Endodermal cell (in vitro differentiated cells): Measurements from ENCODE around the gene SH2D1A. TPM values are rescaled to one million over a fixed set of nuclear protein-coding genes. Genes with fewer than 3 reads are reported as not detected.

Source experiments
- DNase-seq: peaks from one replicate; pipeline ENCODE4 v3.0.0-alpha.2; 2017
- H3K27ac ChIP-seq: 2 replicates; pipeline ENCODE4 v1.5.1; 2013; ENCODE audit warnings: mild to moderate bottlenecking, low read depth, low read length, moderate library complexity
- H3K27me3 ChIP-seq: 2 replicates; pipeline ENCODE4 v1.6.1; 2013; ENCODE audit warnings: mild to moderate bottlenecking, low read length, moderate library complexity; ENCODE audit not compliant: insufficient read depth, control insufficient read depth, poor library complexity, severe bottlenecking
- H3K36me3 ChIP-seq: 2 replicates; pipeline ENCODE4 v1.7.0; 2013; ENCODE audit warnings: mild to moderate bottlenecking, low read length, moderate library complexity; ENCODE audit not compliant: control insufficient read depth, insufficient read depth
- H3K4me1 ChIP-seq: one replicate; pipeline ENCODE4 v1.7.0; 2013; ENCODE audit warnings: low read length; ENCODE audit not compliant: control insufficient read depth, insufficient read depth
- H3K4me3 ChIP-seq: 2 replicates; pipeline ENCODE4 v1.5.1; 2013; ENCODE audit warnings: mild to moderate bottlenecking, low read length, moderate library complexity
- H3K9ac ChIP-seq: 2 replicates; pipeline ENCODE4 v1.6.1; 2013; ENCODE audit warnings: mild to moderate bottlenecking, low read length, moderate library complexity; ENCODE audit not compliant: poor library complexity, severe bottlenecking; ENCODE audit errors: extremely low read depth
- H3K9me3 ChIP-seq: 2 replicates; pipeline ENCODE4 v1.6.1; 2013; ENCODE audit warnings: mild to moderate bottlenecking, low read length, moderate library complexity; ENCODE audit not compliant: control insufficient read depth
- H3K27ac Mint-ChIP-seq: 2 replicates; pipeline ENCODE4 v1.8.0; 2020; ENCODE audit warnings: mixed read lengths
- H3K27me3 Mint-ChIP-seq: 2 replicates; pipeline ENCODE4 v1.8.0; 2021; ENCODE audit warnings: mild to moderate bottlenecking, mixed read lengths; ENCODE audit not compliant: insufficient read depth
- H3K36me3 Mint-ChIP-seq: 2 replicates; pipeline ENCODE4 v1.8.0; 2020; ENCODE audit warnings: low read depth, mixed read lengths
- H3K4me1 Mint-ChIP-seq: 2 replicates; pipeline ENCODE4 v1.8.0; 2020; ENCODE audit warnings: mixed read lengths
- H3K4me3 Mint-ChIP-seq: 2 replicates; pipeline ENCODE4 v1.8.0; 2020; ENCODE audit warnings: mild to moderate bottlenecking, moderate library complexity, mixed read lengths
- H3K9me3 Mint-ChIP-seq: 2 replicates; pipeline ENCODE4 v1.8.0; 2020; ENCODE audit warnings: mild to moderate bottlenecking, mixed read lengths
- WGBS, 2 experiments: methylation state at CpG; one replicate each; pipeline versions ENCODE4 v1.1.5 to v1.1.7; 2013; ENCODE audit warnings: missing lambda C conversion rate in 2 of 2, mixed read lengths in 1 of 2; ENCODE audit not compliant: insufficient coverage in 1 of 2, insufficient read length in 1 of 2; 5-methylcytosine and 5-hydroxymethylcytosine counted together
- total RNA-seq, 2 donors: library from RNA; stranded (reverse); fragmentation: NEBNext Ultra II Directional in 1 of 2; extraction: Animal tissue kit (Norgen Biotek cat#: 25700) in 1 of 2; gene quantifications; 2 replicates in 1 of 2; 3 replicates in 1 of 2; pipeline ENCODE4 v1.2.1, GENCODE V29; 2021
- TF ChIP-seq, protein P1 (sequence below): fragments of 200-600 bp; sonication (generic); conservative IDR thresholded peaks from 2 replicates; pipeline ENCODE4 v1.5.0; 2021; ENCODE audit warnings: antibody characterized with exemption, mild to moderate bottlenecking

Gene SH2D1A
- total RNA-seq, 2 donors from 2014 or later = not detected

DNA sequence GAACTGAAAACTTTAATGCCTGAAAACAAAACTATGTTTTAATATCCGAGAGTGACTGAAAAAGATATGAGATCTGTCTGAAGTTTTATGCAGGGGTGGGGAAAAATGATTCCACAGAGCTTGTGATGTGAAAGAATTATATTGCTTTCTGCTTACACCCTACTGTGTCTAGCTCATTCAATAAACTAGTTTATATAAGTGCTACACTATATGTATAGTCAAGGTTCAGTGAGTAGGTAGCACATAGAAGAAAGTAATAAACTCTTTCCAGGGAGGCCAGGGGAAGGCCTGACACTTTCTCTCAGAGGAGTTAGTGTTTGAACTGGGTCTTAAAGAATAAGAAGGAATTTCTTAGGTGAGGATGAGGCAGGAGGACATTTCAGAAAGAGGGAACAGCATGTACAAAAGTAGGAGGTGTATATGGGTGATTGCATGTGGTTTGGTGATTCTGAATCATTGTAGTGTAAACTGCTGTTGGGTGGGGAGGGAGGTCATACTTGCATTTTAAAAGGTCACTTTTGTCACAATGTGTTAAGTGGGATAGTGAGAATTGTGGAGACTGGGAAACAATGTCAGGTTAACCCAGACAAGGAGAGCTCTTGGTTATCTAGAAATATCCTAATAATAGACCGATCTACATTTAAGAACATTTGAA, 39.0 kb upstream of the SH2D1A start:
- Mint-ChIP-seq H3K27ac (no peak overlapping the region), H3K4me3 (no peak overlapping the region), H3K36me3 (no peaks in the 10 kb centered on the region), H3K9me3 (no peaks in the 10 kb centered on the region), H3K27me3 (no peaks in the 10 kb centered on the region), H3K4me1 (no peaks in the 10 kb centered on the region)
- H3K27me3 ChIP-seq = no peaks in the 10 kb centered on the region
- H3K9me3 ChIP-seq = no peaks in the 10 kb centered on the region
- TF ChIP-seq, protein P1, sequence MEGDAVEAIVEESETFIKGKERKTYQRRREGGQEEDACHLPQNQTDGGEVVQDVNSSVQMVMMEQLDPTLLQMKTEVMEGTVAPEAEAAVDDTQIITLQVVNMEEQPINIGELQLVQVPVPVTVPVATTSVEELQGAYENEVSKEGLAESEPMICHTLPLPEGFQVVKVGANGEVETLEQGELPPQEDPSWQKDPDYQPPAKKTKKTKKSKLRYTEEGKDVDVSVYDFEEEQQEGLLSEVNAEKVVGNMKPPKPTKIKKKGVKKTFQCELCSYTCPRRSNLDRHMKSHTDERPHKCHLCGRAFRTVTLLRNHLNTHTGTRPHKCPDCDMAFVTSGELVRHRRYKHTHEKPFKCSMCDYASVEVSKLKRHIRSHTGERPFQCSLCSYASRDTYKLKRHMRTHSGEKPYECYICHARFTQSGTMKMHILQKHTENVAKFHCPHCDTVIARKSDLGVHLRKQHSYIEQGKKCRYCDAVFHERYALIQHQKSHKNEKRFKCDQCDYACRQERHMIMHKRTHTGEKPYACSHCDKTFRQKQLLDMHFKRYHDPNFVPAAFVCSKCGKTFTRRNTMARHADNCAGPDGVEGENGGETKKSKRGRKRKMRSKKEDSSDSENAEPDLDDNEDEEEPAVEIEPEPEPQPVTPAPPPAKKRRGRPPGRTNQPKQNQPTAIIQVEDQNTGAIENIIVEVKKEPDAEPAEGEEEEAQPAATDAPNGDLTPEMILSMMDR = no peak
- no peaks in the 10 kb centered on the region for H3K4me1 ChIP-seq
- H3K9ac ChIP-seq = no peak overlapping the region
- DNase-seq = no peak
- WGBS, 2 experiments = 87% methylated on average over 2 of the region's 2 CpGs; no CpG with 5 or more reads in 1 of the 2 experiments
- H3K27ac ChIP-seq = no peak overlapping the region
- H3K36me3 ChIP-seq = no peaks in the 10 kb centered on the region
- H3K4me3 ChIP-seq = no peak overlapping the region

DNA sequence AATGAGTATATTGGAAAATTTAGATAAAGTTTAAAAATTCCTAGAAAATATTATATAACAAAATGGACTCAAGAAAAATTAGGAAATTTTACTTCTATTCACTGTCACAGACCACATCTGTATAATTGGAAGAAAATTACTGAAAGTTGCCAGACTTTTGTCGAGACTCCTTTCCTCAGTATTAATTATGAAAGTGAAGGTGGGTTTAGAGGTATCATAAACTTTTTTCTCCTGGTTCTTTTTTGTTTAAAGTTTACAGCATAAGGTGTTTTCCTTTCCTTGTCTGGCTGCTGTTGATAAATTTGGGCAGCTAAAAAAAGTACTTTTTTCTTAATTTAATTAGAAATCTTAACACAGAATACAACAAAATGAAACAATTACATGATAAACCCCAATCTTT, 20.6 kb upstream of the SH2D1A start:
- H3K27me3 Mint-ChIP-seq = no peaks in the 10 kb centered on the region

DNA sequence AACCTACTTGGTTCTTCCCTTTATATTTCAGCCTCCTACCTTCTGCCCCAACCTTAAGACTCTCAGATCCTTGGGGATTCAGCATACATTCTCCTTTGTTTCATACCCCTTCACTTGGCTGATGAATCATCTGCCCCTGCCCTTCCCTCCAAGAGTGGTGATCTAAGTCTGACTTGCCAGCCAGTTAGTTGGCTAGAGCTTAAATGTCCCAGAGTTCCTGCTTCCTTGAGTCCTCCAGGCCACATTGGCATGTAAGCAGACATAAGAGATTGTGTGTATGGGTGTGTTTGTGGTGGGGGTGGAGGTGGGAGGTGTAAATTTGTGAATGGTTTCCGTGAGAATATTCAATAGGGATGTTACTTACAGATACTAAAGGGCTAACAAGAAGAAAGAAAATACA, 17.6 kb upstream of the SH2D1A start:
- H3K27ac Mint-ChIP-seq = no peak overlapping the region
- no peak for DNase-seq
- Histone ChIP-seq H3K27ac (no peak overlapping the region), H3K27me3 (no peaks in the 10 kb centered on the region), H3K4me3 (no peak overlapping the region), H3K9me3 (no peaks in the 10 kb centered on the region), H3K4me1 (no peaks in the 10 kb centered on the region), H3K36me3 (no peaks in the 10 kb centered on the region), H3K9ac (no peak overlapping the region)
- H3K4me1 Mint-ChIP-seq = no peaks in the 10 kb centered on the region
- H3K4me3 Mint-ChIP-seq = no peak overlapping the region
- no peaks in the 10 kb centered on the region for H3K36me3 Mint-ChIP-seq
- TF ChIP-seq, protein P1 = no peak
- H3K9me3 Mint-ChIP-seq = no peaks in the 10 kb centered on the region
- H3K27me3 Mint-ChIP-seq = no peaks in the 10 kb centered on the region
- WGBS, 2 experiments = no CpG with 5 or more reads among the region's 1 CpG

More for the DNA sequence above, 20.6 kb upstream of the SH2D1A start:
- peaks cover 1% of the 10 kb centered on the region for H3K4me1 Mint-ChIP-seq
- no peak overlapping the region for H3K27ac Mint-ChIP-seq
- Histone ChIP-seq H3K4me1 (no peaks in the 10 kb centered on the region), H3K9me3 (no peaks in the 10 kb centered on the region), H3K27ac (no peak overlapping the region), H3K27me3 (no peaks in the 10 kb centered on the region), H3K9ac (no peak overlapping the region), H3K36me3 (no peaks in the 10 kb centered on the region), H3K4me3 (no peak overlapping the region)
- H3K36me3 Mint-ChIP-seq = no peaks in the 10 kb centered on the region
- TF ChIP-seq, protein P1 = no peak
- no peak for DNase-seq
- no peaks in the 10 kb centered on the region for H3K9me3 Mint-ChIP-seq
- no peak overlapping the region for H3K4me3 Mint-ChIP-seq
- WGBS, 2 experiments = 100% methylated on average over 1 of the region's 1 CpG; no CpG with 5 or more reads in 1 of the 2 experiments
